DOHH2 (cell line): ENCODE results near the gene CNTNAP2.
"Not testable (repeated sequence)": the region's sequence is repeated elsewhere in the genome, so short reads cannot be mapped to it uniquely, and the experiment has no call there.

Experiments
- H3F3A ChIP-seq: fragments of 200-600 bp; sonication (generic), shearing (Covaris generic); 2 replicates; pipeline ENCODE4 v1.6.0; 2016; ENCODE audit warnings: antibody characterized with exemption, mild to moderate bottlenecking; ENCODE audit not compliant: control insufficient read depth, insufficient read depth
- H3K27ac ChIP-seq: fragments of 200-600 bp; sonication (generic); 2 replicates; pipeline ENCODE4 v1.5.1; 2014; ENCODE audit warnings: low read depth, mild to moderate bottlenecking, low read length, moderate library complexity
- H3K27me3 ChIP-seq: fragments of 200-600 bp; sonication (generic); 2 replicates; pipeline ENCODE4 v1.6.1; 2014; ENCODE audit warnings: mild to moderate bottlenecking, low read length, mixed read lengths; ENCODE audit not compliant: control insufficient read depth
- H3K36me3 ChIP-seq: fragments of 200-600 bp; sonication (generic); 2 replicates; pipeline ENCODE4 v1.6.1; 2014; ENCODE audit warnings: mild to moderate bottlenecking, low read length, moderate library complexity, mixed read lengths; ENCODE audit not compliant: control insufficient read depth
- H3K4me1 ChIP-seq: fragments of 200-600 bp; sonication (generic); 2 replicates; pipeline ENCODE4 v1.6.1; 2014; ENCODE audit warnings: mild to moderate bottlenecking, low read length, mixed read lengths; ENCODE audit not compliant: control insufficient read depth
- H3K4me2 ChIP-seq: fragments of 200-600 bp; sonication (generic); 2 replicates; pipeline ENCODE4 v1.6.0; 2014; ENCODE audit warnings: mild to moderate bottlenecking, low read length, moderate library complexity
- H3K4me3 ChIP-seq: fragments of 200-600 bp; sonication (generic); 2 replicates; pipeline ENCODE4 v1.5.1; 2014; ENCODE audit warnings: mild to moderate bottlenecking, low read length, mixed read lengths
- H3K79me2 ChIP-seq: fragments of 200-600 bp; sonication (generic); 2 replicates; pipeline ENCODE4 v1.6.1; 2014; ENCODE audit warnings: mild to moderate bottlenecking, low read length, mixed read lengths; ENCODE audit not compliant: control insufficient read depth
- H3K9me2 ChIP-seq: fragments of 200-600 bp; sonication (generic); replicated peaks from 2 replicates; pipeline ENCODE4 v1.6.1; 2014; ENCODE audit warnings: mild to moderate bottlenecking, low read length, mixed read lengths; ENCODE audit not compliant: control insufficient read depth
- H3K9me3 ChIP-seq: fragments of 200-600 bp; sonication (generic); 2 replicates; pipeline ENCODE4 v1.6.1; 2014; ENCODE audit warnings: antibody characterized with exemption, low read length, mixed read lengths; ENCODE audit not compliant: control insufficient read depth, insufficient read depth
- H4K20me1 ChIP-seq: fragments of 200-600 bp; sonication (generic); 2 replicates; pipeline ENCODE4 v1.6.0; 2014; ENCODE audit warnings: low read depth, mild to moderate bottlenecking, antibody characterized with exemption, low read length, moderate library complexity; ENCODE audit not compliant: control insufficient read depth, insufficient read depth
- EZH2phosphoT487 ChIP-seq: fragments of 200-600 bp; sonication (generic); IDR thresholded peaks from 2 replicates; pipeline ENCODE4 v1.6.1; 2017; ENCODE audit warnings: borderline replicate concordance, mild to moderate bottlenecking, antibody characterized with exemption, low read length, moderate library complexity, mixed read lengths
- TF ChIP-seq, protein P1 (sequence below): fragments of 200-600 bp; sonication (generic); IDR thresholded peaks from one replicate; pipeline ENCODE4 v1.5.1; 2014; ENCODE audit warnings: antibody characterized with exemption, mild to moderate bottlenecking, low read depth, low read length; ENCODE audit not compliant: poor library complexity, severe bottlenecking

The CNTNAP2 gene

GRCh38 chr7:147731311-147731710, 1614.7 kb downstream of the CNTNAP2 start:
- Histone ChIP-seq H3F3A (no peaks in the 10 kb centered on the region), H3K79me2 (no peaks in the 10 kb centered on the region), H3K27me3 (no peaks in the 10 kb centered on the region), H3K4me1 (no peaks in the 10 kb centered on the region), H3K9me3 (no peaks in the 10 kb centered on the region), H4K20me1 (no peaks in the 10 kb centered on the region), H3K4me2 (no peak overlapping the region), H3K36me3 (no peaks in the 10 kb centered on the region), H3K4me3 (no peak overlapping the region), H3K27ac (no peak overlapping the region), H3K9me2 (no peaks in the 10 kb centered on the region)
- TF ChIP-seq EZH2phosphoT487, result no peak
- TF ChIP-seq, protein P1, sequence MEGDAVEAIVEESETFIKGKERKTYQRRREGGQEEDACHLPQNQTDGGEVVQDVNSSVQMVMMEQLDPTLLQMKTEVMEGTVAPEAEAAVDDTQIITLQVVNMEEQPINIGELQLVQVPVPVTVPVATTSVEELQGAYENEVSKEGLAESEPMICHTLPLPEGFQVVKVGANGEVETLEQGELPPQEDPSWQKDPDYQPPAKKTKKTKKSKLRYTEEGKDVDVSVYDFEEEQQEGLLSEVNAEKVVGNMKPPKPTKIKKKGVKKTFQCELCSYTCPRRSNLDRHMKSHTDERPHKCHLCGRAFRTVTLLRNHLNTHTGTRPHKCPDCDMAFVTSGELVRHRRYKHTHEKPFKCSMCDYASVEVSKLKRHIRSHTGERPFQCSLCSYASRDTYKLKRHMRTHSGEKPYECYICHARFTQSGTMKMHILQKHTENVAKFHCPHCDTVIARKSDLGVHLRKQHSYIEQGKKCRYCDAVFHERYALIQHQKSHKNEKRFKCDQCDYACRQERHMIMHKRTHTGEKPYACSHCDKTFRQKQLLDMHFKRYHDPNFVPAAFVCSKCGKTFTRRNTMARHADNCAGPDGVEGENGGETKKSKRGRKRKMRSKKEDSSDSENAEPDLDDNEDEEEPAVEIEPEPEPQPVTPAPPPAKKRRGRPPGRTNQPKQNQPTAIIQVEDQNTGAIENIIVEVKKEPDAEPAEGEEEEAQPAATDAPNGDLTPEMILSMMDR, result no peak

DNA sequence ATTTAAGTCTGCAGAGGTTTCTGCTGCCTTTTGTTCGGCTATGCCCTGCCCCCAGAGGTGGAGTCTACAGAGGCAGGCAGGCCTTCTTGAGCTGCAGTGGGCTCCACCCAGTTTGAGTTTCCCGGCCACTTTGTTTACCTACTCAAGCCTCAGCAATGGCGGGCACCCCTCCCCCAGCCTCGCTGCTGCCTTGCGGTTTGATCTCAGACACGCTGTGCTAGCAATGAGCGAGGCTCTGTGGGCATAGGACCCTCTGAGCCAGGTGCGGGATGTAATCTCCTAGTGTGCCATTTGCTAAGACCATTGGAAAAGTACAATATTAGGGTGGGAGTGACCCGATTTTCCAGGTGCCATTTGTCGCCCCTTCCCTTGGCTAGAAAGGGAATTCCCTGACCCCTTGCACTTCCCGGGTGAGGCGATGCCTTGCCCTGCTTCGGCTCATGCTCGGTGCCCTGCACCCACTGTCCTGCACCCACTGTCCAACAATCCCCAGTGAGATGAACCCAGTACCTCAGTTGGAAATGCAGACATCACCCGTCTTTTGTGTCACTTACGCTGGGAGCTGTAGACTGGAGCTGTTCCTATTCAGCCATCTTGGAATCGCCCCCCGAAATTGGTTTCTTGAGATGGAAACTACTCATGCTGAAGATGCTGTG, 1621.1 kb downstream of the CNTNAP2 start:
- H3K4me2 ChIP-seq, H3K27ac ChIP-seq, H3K36me3 ChIP-seq, H3K27me3 ChIP-seq, H3K4me3 ChIP-seq, H3F3A ChIP-seq, H4K20me1 ChIP-seq, H3K9me2 ChIP-seq, H3K4me1 ChIP-seq, H3K9me3 ChIP-seq, H3K79me2 ChIP-seq: not testable (repeated sequence)

- H3K36me3 ChIP-seq, result no peaks in the 10 kb centered on the region
- no peak overlapping the region for H3K4me3 ChIP-seq
- no peak overlapping the region for H3K27ac ChIP-seq
- H3K27me3 ChIP-seq, result no peaks in the 10 kb centered on the region
- H3K4me1 ChIP-seq, result no peaks in the 10 kb centered on the region
- TF ChIP-seq, protein P1, result no peak
- no peak for TF ChIP-seq EZH2phosphoT487
- H3F3A ChIP-seq, result no peaks in the 10 kb centered on the region
- H3K4me2 ChIP-seq, result no peak overlapping the region
- H4K20me1 ChIP-seq, result no peaks in the 10 kb centered on the region
- H3K9me2 ChIP-seq, result no peaks in the 10 kb centered on the region; the same call in 1 of the 2 replicates
- no peaks in the 10 kb centered on the region for H3K79me2 ChIP-seq
- no peaks in the 10 kb centered on the region for H3K9me3 ChIP-seq
Observed at GRCh38 chr7:147742301-147742700, 1625.7 kb downstream of the CNTNAP2 start.

- Histone ChIP-seq H3F3A (no peaks in the 10 kb centered on the region), H3K4me3 (no peak overlapping the region), H3K9me2 (no peaks in the 10 kb centered on the region), H3K4me1 (no peaks in the 10 kb centered on the region), H3K36me3 (no peaks in the 10 kb centered on the region), H4K20me1 (no peaks in the 10 kb centered on the region), H3K27ac (no peak overlapping the region), H3K27me3 (no peaks in the 10 kb centered on the region), H3K4me2 (no peak overlapping the region), H3K79me2 (no peaks in the 10 kb centered on the region), H3K9me3 (no peaks in the 10 kb centered on the region)
- TF ChIP-seq EZH2phosphoT487, result no peak
- TF ChIP-seq, protein P1, result no peak
Observed at GRCh38 chr7:147756300-147756699, 1639.7 kb downstream of the CNTNAP2 start.
